Measurements from ENCODE around the gene TRIB2.
"Not testable (repeated sequence)": the region's sequence is repeated elsewhere in the genome, so short reads cannot be mapped to it uniquely, and the experiment has no call there.

TRIB2 gene

DNA sequence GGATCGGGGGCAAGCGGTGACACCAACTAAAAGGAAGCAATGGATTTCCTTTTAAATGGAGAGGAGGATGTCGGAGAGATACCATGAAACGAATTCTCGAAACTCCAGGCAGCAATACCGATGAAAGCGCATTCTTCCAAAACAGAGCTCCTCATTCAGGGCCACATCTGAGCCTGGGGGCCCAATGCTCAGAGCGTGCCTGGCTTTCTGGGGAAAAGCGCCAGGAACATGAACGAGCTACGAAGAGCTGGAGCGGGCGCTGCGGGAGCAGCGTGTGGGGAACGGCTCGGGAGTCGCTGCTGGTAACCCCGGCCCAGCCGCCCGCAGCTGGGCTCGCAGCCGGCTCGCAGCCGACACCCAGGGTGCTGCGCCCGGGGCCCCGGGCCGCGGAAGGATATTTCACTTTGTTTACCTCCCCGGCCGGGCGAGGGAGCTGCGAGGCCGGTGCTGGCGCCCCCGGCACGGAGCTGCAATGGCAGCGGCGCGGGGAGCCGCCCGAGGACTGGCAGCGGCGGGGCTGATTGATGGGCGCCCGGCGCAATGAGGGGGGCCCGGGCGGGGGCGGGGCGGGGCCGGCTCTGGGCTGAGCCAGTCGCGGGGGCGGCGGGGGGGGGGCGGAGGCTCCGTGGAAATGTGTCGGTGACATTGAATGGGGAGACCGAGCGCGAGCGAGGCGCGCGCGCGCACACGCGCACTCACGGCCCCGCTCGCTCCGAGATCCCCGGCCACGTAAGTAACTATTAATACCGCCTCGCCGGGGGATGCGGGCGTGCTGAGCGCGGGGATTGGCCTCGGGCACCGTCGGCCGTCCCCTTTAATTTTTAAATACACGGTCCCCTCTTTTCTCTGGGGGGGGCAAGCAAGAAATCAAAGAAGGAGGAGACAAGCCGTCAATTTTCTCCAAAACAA lies at the start of gene TRIB2:
Gene TRIB2 (plus strand): TSS at position 655 of the 909 bp plus-strand sequence. CDS start 1,372 bp downstream, outside the sequence.
- H3K27ac ChIP-seq: peak within 1 kb of the TSS; percentile 54 to 97 (median 91)
- H3K4me3 ChIP-seq: peak within 1 kb of the TSS; percentile 46 to 77 (median 70)

DNA sequence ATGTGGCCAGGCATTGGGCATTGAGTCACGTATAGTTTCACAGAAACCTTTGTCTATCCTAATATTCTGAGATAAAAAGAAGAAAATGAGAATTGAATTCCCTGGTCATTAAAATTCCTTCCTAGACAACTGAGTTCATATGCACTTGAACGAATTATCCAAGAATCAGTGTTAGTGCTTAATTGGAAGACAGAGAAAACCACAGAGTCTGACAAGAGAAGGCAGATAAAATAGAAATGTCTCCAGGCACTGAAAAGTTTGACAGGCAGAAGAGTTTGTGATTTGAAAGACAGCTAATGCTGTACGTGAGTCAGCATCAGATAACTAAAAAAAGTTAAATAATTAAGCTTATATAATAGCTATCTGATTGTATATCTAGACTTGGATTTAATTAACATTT lies 47.7 kb upstream of the TRIB2 start:
- H3K4me3 ChIP-seq: no peak overlapping the region
- no peak overlapping the region for H3K27ac ChIP-seq

DNA sequence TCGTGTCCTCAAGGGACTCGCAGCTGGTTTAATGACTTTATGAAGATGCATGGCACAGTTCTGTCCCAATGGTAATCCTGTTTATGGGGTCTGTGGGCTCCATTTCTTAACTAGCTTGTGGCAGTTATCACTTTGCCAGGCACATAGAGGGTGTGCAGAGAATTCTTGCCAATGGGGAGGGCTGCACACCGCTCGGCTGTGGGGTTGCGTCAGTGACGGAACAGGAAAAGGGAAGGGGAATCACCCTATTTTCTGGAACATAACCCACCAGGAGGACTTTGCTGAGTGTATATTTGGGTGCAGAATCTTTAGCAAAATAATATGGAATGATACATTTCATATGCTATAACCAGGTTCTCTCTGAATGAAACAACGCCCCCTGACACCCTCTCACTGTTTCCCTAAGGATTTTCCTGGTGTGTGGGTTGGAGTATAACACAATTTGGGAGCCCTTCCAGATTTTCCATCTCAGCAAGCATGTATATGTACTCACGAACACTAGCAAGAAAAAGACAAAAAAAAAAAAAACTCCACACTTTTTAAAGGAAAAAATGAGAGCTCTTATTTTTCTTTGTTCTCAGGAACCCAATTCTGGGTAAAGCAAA lies 43.9 kb upstream of the TRIB2 start:
- Histone ChIP-seq H3K27ac (no peak overlapping the region), H3K4me3 (no peak overlapping the region)

DNA sequence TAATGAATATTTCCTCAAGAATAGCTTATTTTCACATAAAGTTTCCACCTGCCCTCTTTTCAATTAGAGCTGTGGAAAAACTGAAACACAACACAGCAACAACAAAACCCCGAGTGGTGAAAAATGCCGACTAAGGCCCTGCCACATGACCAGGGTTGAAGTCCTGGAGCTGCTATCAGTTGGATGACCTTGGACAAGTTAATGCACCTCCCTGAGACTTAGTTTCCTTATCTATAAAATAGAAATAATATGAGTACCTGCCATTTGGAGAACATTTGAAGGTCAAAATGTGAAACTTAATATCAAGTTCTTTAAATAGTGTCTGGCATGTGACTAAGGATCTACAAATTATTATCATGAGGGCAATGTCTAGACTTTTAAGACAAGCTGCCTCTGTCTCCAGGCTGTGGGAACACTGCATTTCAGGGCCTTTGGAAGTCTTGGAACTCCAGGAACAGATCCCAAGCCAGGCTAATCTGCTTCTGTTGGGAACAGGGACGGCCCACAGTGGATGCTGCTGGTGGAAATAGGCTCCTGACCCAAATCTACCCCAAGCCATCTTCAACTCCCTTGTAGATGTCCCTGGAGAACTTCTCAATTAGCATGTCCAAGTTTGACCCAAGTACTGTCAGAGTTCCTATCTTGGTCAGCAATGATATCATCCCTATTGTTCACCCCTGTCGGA lies 42.0 kb upstream of the TRIB2 start:
- no peak overlapping the region for H3K4me3 ChIP-seq
- no peak overlapping the region for H3K27ac ChIP-seq

DNA sequence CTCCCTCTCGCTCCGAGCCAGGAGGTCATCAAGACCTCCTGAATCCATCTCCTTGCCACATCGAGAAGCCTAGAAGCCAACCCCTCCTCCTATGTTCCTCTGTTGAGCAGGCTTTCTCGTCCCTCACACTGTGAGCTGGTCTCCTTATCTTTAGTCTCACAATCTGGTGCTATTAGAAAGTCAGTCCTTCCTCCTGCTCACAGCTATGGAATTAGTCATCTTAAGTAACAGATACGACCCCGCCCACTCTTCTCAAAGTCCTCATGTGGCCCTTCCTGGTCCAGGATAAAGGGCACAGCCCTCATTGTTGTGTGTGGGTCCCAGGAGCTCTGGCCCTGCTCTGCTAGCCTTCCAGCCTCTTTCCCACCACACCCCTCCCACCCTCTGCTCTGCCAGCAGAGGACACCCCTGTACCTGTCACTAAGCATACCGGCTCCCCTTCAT lies 41.4 kb upstream of the TRIB2 start:
- H3K4me3 ChIP-seq: no peak overlapping the region
- no peak overlapping the region for H3K27ac ChIP-seq

DNA sequence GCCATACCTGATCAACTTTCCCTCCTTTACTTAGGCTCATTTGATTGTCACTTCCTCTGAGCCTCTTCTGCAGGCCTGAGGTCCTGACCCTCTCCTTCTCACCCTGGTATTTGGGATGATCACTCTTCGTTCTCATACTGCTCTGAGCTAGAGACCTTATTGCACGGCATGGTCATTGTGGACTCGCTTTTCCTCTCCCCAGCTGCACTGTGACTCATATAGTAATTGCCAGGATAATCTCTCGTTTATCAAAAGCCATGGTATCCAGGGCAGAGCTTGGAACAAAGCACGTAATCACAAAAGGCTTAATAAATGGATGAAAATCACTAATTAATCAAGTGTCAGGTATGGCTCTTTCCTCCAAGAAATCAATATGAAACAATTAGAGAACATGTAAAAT lies 40.9 kb upstream of the TRIB2 start:
- Histone ChIP-seq H3K4me3 (no peak overlapping the region), H3K27ac (no peak overlapping the region)

DNA sequence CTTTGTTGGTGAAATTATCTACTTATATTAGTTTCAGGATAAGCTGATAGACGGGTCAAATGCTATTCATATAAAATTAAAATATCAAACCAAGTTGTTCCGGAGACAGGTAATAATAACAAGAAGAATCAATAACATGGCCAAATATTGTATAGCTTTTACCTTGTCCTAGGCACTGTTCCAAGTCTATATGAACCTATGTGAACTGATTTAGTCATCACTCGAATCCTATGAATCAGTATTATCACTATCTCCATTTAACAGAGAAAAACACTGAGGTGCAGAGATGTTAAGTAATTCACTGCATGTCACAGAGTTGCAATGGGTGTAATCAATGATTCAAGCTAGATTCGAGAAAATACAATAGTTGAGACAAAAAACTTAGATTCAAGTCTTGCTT lies 40.0 kb upstream of the TRIB2 start:
- Histone ChIP-seq H3K27ac (no peak overlapping the region), H3K4me3 (no peak overlapping the region)

DNA sequence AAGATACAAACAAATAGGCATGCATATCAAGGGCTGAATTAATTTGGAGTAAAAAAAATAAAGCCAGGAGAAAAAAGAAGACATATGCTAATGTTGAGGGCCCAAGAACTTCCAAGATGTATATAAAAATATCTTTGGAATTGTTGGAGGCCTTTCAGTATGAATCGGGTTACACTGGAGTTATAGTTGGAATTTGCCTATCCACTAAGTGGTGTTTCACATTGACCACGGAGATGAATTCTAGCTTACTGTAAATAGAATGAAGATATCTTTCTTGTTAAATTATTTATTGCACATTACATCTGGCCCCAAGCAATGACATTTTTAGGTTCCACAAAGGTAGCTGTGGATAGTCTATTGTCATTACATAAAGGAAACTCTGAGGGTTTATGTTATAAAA lies 38.5 kb upstream of the TRIB2 start:
- Histone ChIP-seq H3K27ac (no peak overlapping the region), H3K4me3 (no peak overlapping the region)

DNA sequence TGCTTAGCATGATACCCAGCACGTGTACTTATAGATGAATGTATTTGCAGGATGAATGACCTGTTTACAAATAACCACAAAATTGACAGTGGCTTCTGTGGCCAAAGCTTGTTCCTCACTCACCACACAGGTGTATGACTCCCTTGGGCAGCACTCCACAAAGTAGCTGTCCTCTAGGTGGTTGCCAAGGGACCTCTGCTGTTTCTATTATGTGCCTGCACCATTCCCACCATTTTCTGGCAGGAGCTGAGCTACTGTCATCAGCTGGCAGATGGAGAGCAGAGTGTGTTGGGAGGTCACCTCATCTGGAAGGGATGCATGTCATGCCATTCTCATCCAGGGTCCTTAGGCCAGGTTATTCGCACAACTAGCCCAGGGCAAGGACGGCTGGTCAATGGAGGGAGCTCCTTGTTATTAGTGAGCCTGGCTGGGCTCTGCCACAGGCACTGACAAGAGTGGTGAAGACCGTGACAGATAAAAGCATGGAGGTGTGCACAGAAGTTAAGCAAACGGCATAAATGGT lies 37.1 kb upstream of the TRIB2 start:
- Histone ChIP-seq H3K27ac (no peak overlapping the region), H3K4me3 (no peak overlapping the region)

DNA sequence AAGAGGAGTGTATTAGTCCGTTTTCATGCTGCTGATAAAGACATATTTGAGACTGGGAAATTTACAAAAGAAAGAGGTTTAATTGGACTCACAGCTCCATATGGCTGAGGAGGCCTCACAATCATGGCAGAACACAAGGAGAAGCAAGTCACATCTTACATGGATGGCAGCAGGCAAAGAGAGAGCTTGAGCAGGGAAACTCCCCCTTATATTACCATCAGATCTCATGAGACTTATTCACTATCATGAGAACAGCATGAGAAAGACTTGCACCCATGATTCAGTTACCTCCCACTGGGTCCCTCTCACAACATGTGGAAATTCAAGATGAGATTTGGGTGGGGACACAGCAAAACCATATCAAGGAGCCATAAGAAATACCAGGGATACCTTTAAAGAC lies 36.6 kb upstream of the TRIB2 start:
- not testable (repeated sequence) for H3K27ac ChIP-seq, H3K4me3 ChIP-seq

DNA sequence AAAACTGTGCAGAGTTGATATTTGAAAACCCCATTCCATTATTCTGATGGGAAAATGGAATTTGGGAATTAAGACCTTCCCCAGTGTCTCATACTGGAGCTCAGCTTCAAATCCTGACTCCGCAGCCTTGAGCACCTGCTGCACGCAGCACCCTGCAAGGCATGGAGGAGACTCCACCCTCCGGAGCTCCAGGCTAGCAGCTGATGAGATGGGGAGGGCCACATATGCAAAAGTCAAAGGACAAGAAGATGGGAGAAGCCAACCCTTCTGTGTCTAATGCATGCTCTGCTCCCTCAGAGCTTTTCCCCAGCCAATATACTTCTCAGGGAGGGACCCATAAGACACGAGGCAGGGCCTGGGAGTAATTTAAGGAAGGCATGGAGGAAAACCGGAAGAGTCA lies 34.7 kb upstream of the TRIB2 start:
- no peak overlapping the region for H3K4me3 ChIP-seq
- no peak overlapping the region for H3K27ac ChIP-seq

DNA sequence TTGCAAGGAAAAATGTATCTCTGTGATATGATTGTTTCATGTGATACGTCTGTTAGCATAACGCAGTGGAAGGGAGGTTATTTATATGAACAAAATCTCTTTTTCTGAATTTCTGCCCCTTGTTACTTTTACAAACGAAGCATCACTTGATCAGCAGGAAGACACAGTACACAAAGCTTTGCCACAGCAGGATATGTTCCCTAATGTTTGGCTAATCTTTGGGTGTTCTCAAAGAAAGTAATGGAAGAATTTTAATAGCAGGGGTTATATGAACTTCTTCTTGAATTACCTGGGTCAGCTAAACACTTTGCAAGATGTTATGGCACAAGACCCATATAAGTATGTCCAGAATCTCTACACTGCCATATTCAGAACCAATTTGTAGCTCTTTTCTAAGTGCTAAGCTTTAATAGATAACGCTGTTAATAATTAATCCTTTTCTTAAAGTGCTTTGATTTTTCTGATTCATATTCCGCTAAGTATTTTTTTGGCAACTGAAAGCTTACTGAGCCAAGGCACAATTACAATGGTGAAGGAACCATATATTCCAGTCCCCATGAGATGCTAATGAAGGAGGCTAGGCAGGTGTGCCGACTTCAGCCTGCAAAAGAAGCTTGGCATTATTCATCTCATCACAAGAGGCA lies 33.2 kb upstream of the TRIB2 start:
- Histone ChIP-seq H3K27ac (no peak overlapping the region), H3K4me3 (no peak overlapping the region)

DNA sequence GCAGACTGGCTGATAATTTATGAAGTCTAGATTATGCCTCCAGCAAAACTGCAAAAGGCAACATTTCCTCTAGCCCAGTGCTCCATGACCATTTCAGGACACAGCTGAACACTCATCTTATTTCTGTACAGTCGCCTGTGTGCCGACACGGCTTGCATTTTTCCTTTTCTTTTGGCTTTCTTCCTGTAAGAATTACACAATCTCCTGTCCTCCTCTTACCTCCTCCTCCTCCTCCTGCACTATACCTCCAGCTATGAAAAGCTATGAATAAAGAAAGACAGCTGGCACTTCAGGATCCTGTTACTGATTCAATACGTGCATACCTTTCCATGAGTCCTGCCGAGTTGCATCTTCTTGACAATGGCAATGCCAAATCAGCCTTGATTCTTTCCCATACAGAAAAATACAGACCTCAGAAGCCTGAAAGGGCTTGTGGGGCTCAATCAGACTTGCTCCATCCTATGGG lies 32.2 kb upstream of the TRIB2 start:
- H3K4me3 ChIP-seq: no peak overlapping the region
- no peak overlapping the region for H3K27ac ChIP-seq

DNA sequence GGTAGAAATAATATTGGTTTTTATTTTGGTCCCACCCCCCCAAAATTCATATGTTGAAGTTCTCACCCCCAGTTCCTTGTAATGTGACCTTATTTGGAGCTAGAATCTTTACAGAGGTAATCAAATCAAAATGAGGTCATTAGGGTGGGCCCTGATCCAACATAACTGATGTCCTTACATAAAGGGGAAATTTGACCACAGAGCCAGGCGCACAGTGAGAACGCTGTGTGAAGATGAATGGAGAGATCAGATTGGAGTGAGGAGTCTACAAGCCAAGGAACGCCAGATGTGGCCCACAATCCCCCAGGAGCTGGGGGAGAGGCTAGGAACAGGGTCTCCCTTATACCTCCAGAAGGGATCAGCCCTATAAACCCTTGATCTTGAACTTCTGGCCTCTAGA lies 31.6 kb upstream of the TRIB2 start:
- Histone ChIP-seq H3K27ac (no peak overlapping the region), H3K4me3 (no peak overlapping the region)

DNA sequence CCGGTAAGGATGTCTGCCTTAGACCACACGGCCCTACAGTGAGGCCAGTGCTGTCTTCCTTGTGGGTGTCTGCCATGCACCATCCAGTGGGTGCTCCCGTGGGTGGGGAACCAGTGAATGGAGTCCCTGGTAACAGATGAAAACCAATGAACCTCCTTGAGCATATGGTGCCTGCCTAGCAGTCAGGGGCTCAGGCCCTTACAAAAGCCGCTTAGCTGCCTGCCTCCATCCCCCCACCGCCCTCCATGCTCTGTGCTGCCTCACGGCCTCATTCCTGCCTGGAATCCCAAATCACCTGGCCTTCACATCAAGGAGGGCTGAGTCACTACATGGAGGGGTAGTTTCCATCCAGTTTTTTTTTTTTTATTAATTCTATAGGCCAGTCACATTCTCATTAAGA lies 30.8 kb upstream of the TRIB2 start:
- Histone ChIP-seq H3K4me3 (no peak overlapping the region), H3K27ac (no peak overlapping the region)

DNA sequence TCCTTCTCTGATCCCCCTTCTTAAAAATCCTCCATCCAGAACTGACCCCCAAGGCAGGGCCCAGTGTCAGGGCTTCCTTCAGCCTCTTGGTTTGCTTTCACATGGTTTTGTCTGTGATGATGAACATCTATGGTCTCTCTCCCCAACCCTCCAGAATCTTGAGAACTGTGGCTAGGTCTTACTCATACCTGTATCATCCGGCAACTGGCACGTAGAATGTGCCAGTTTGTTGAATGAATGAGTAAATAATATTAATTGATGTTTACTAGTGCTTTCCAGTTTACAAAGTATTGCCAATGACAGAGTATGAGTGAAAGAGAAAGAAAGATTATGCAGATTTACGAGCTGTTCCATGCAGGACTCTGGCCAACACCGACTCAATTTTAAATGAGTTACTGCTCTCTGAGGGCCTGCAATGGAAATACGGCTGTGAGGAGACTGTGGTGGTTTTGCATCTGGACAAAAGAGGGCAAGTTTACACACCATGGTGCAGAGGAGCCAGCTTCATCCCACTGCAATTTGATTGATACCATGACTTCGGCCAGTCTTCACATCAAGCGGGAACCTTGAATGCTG lies 29.9 kb upstream of the TRIB2 start:
- no peak overlapping the region for H3K27ac ChIP-seq
- no peak overlapping the region for H3K4me3 ChIP-seq

DNA sequence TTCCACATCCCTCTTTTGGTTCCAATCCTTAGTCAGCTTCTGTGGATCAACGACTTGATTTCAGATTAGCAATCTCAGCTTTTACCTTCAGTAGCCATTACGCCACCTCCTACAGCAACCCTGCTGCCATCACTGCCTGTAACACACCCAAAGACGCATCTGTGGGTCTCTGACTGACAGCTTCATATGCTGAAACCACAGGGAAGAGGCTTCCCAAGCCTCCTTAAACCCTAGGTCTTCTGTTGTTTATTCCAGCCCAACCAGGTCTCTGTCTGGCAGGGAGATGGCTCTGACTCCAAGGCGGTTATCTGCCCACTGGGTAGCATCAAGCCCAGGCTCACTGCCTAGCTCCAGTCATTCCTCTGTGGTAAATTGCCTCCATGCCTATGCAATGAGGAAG lies 28.6 kb upstream of the TRIB2 start:
- H3K27ac ChIP-seq: no peak overlapping the region
- H3K4me3 ChIP-seq: no peak overlapping the region

DNA sequence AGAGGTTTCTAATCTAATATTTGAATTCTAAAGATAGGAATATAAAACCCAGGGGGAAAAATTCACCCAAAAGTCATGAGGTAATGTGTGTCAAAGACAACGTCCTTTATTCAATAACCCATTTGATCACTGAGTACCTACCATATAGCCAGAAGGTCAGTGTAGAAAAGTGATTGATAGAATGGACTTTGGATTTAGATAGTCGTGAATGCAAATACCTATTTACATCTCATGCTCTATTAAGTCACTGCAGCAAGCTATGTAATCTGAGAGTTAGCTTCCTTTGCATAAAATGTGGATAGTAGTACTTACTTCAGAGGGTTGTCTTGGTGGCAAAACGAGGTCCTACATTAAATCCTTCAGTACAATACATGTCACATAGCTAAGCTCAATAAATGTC lies 27.8 kb upstream of the TRIB2 start:
- no peak overlapping the region for H3K27ac ChIP-seq
- H3K4me3 ChIP-seq: no peak overlapping the region

DNA sequence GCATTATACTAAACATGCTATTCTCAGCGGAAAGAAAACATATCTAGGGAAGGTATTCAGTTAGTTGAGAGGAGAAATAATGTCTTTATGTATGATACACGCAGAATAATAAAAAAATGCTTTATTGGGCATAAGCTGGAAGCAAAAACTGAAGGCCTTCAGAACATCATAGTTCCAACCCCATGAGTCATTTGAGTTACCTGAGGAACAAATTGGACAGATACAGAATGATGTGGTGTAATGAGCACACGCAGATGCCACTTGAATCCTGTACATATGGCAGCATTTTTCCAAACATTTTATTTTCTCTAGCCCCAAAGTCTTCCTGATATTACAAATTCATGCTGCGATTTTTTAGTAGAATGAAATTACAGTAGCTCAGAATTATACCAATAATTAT lies 23.2 kb upstream of the TRIB2 start:
- Histone ChIP-seq H3K4me3 (no peak overlapping the region), H3K27ac (no peak overlapping the region)
